Stimulated activated CD4-positive, alpha-beta T cell treated with anti-CD3 and anti-CD28 coated beads, Interleukin-4, amount 100 ng/mL, for 4 hours (primary cell): ENCODE data around the gene ANXA2.
"Not testable (repeated sequence)": the region's sequence is repeated elsewhere in the genome, so short reads cannot be mapped to it uniquely, and the experiment has no call there.

Source experiments
- DNase-seq, 2 experiments: peaks; one replicate each; pipeline ENCODE4 v3.0.0-alpha.2; 2020

The ANXA2 gene

DNA sequence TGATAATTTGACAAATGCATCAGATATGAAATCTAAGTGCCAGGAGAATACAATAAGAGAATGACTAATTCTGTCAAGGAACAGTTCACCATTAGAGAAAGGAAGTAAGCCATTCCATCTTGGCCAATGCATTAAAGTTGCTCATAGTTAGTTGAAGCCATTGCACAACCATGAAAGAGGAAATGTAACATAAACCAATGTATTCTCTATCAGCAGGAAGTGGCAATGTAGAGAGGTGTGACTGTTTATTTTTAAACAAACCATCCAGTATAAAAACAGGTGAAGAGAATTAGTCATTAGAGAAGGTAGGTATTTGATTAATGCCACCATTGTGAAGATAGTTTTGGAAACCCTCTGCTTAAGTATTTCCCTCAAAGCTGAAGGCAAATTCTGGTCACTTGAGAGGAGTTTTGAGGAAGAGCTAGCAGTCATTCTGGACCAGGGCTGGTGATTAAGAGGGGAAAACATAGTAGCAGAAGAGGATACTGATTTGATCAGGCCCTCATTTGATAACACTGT, 10.7 kb upstream of the ANXA2 start:
- DNase-seq = no peak

DNA sequence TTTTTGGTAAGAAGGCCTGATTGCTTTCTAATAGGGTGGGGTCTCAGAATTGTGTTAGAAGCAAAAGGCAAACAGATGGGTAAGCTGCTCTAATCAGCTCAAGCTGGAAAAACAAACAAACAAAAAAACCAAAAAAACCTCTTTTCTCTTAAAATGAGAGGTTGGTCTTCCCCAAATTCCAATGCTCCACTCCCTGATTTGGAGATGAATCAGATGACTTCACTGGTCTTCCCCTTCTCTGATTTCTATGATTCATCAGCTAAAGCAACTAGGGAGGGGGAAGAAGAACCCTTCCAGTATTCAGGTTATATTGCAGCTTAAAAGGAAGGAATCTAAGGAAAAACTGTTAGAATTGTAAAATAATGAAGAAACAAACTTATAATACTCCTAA, 9.6 kb upstream of the ANXA2 start:
- DNase-seq = no peak

DNA sequence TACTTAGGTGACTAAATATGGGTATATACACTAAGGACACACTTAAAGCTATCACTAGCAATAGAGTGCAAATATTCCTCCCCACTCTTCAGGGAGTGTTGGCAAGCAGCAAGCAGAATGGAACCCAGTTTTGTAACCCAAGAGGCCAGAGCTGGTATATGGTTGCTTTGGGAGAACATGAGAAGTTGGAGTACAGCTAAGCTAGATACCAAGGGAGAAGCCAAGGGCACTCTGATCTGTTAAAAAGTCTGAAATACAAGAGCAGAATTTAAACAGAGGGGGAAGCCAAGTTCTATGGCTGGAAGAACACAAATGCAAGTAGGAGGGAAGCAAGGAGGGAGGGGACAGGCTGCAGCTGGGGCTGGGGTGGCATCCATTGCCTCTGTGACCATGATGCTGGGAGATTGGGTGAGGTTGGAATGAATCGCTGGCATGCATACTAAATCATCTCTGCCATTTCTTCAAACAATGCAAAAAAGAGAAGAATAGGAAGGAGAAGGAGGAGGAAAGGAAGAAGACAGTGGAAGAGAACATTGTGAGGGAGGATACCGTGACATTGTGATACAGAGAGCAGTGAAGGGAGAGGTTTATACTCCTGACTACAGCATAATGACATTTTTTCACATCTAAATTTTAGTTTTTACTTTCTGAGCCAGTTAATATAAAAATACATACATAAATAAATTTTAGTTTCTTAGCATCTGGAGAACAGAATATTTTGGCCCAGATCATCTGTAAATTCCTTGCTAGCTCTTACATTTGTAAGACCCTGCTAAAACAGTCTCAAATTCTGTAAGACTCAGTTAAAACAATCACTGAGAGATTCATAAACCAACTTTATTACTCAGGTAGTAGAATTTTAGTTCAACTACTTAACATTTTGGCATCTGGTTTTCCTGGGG, 9.0 kb upstream of the ANXA2 start:
- DNase-seq = no peak

DNA sequence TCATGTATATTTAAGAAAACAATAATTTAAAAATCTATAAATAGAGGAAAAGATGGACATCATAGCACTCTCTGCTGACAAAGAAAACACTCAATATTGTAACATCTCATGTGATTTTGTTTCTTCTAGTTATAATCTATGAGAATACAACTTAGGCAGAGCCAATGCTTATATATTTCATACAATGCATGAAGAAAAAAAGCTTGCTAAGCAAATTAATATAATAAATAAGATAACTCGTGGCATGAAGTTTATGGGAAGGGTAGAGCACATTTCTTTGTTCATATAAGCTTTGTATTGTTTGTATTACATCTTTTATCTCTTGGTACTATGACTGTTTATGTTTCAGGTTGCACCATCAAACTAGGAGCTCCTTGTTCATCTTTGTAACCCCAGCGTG, 7.6 kb upstream of the ANXA2 start:
- no peak for DNase-seq

DNA sequence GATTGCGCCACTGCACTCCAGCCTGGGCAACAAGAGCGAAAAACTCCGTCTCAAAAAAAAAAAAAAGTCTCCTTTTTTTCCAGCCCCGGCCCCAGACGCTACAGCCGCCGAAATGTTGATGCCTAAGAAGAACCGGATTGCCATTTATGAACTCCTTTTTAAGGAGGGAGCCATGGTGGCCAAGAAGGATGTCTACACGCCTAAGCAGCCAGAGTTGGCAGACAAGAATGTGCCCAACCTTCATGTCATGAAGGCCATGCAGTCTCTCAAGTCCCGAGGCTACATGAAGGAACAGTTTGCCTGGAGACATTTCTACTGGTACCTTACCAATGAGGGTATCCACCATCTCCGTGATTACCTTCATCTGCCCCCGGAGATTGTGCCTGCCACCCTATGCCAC, 6.6 kb upstream of the ANXA2 start:
- not testable (repeated sequence) for DNase-seq

DNA sequence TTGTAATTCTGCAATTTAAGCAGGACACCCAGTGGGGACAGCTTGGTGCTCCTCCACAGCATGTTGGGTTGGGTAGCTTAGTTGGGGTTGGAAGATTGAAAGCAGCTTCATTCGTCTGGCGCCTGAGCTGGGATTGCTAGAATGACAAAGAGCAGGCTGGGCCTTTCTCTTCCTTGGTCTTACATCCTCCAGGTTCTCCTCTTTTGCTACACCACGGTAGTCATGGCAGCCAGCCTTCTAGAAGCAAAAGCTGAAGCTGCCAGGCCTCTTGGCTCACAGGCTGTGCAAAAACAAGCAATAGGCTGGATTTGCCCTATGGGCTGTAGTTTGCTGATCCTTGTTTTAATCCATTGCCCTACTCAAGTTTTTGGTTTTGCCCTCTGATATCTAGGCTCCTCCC, 3.2 kb upstream of the ANXA2 start:
- DNase-seq = no peak

DNA sequence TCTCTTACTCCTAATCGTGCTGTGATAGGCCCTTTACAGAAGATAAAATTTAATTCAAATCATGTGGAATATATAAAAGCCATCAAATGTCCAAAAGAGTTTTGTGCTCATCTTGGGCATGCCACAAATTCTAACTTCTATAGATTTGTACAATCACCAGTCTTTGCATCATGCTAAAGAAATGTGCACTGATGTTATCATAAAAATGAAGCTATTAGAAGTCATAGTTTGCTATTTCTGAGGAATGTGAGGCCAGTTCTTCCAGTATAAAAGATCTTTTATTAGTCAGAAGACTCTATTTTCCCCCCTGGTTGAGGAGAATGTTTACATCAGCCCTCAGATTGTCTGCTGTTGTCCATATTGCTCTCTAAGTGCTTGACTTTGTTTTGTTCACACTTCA, 2.1 kb upstream of the ANXA2 start:
- DNase-seq = no peak

GRCh38 chr15:60399246-60399915, 1.6 kb upstream of the ANXA2 start:
- DNase-seq = no peak

- DNase-seq = peak; percentile 20 to 30
Measured at GRCh38 chr15:60396958-60397771, 621 bp downstream of the ANXA2 start.

GRCh38 chr15:60396560-60396957, 1.2 kb downstream of the ANXA2 start:
- no peak for DNase-seq

DNA sequence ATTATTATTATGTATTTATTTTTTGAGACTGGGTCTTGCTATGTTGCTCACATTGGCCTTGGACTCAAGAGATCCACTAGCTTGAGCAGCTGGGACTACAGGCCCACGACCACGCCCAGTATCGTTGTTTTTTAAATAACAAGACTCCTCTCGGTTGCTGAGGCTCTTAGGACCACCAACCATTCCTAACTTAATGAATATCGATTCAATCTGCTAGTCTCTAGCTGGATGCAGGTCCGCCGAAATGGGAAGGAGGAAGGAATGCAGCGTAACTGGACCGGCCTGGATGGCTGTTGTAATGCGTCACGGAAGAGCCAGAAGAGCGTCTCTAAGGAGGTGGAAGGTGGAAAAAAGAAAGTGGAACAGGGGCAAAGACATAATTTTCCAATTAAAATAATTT, 1.7 kb downstream of the ANXA2 start:
- DNase-seq = no peak

- DNase-seq = no peak
Measured at GRCh38 chr15:60395276-60396011, 2.3 kb downstream of the ANXA2 start.

- DNase-seq = no peak
Measured at GRCh38 chr15:60394689-60395097, 3.1 kb downstream of the ANXA2 start.

- DNase-seq = no peak
Measured at GRCh38 chr15:60392986-60393790, 4.6 kb downstream of the ANXA2 start.

- no peak for DNase-seq
Measured at GRCh38 chr15:60392601-60392985, 5.2 kb downstream of the ANXA2 start.

DNA sequence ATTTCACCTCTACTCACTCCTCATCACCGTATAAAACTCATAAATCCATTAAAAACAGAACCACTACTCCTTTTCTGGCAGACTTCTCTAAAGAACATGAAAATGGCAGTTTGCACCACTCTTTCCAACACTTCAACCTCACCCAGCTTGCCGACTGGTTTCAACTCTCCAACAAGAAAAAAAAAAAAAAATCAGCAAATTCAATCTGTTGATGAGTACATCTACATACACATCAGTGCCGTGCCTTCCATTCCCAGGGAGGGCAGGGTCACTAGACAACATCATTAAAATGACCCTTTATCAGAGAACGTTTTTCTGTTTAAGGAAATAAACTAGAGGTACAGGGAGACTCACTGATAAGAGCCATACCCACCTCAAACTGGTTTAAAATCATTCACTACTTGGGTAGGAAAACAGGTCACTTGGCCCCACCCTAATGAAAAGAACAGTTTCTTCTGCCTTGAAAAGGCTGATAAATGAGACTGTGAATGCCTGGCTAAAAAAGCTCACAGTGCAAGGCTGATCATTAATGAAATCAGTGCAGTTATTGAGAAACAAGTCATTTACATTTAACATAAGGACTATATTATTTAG, 6.0 kb downstream of the ANXA2 start:
- DNase-seq = no peak

- DNase-seq = no peak
Measured at GRCh38 chr15:60390871-60391501, 6.8 kb downstream of the ANXA2 start.

DNA sequence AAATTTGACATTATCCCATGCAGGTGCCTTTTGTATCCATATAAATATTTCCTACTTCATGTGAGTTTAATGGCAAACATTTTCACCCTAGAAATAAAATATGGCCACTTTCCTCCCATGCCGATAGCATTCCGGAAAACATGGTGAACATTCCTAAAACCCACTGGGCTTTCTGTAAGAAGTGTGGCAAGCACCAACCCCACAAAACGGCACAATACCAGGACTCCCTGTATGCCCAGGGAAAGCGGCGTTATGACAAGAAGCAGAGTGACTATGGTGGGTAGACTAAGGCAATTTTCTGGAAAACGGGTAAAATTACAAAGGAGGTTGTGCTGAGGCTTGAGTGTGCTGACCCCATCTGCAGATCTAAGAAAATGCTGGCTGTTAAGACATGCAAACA, 7.6 kb downstream of the ANXA2 start:
- DNase-seq = no peak

GRCh38 chr15:60389261-60390077, 8.3 kb downstream of the ANXA2 start:
- DNase-seq = peak in 1 of 2 experiments; percentile 24

- DNase-seq = no peak
Measured at GRCh38 chr15:60387321-60387720, 10.5 kb downstream of the ANXA2 start.
